ENCODE data around the gene OR2AT4. TPM values are rescaled to one million over a fixed set of nuclear protein-coding genes. Genes with fewer than 3 reads are reported as not detected.

Gene OR2AT4
- total RNA-seq, 1 donor from 2014 or later: not detected

DNA sequence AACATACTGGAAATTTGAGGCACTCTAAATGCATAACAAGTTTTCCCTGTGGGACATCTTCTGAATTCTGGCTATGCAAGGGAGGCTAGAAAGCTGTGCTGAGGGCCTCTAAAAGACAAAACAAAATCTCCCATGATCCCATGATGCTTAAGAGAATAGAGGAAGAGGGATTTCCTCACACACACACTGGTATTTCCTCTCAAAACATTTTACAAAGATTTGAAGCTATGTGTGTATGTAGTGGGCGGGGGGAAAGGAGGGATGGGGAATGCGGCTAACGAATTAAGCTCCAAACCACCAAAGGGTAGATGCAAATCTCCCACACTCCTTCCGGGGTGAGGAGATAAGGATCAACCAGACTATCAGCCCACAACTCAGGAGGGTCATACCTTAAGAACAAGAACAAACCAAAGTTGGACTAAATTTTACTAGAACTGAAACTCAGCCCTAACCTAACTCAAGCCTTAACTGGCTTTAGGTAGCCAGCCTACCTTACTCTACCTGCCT is 6.0 kb downstream of the OR2AT4 start:
- Mint-ChIP-seq H3K4me3 (ENCODE audit: low read depth) (no peak overlapping the region), H3K9me3 (ENCODE audit: low read depth) (peaks cover 22% of the 10 kb centered on the region)

DNA sequence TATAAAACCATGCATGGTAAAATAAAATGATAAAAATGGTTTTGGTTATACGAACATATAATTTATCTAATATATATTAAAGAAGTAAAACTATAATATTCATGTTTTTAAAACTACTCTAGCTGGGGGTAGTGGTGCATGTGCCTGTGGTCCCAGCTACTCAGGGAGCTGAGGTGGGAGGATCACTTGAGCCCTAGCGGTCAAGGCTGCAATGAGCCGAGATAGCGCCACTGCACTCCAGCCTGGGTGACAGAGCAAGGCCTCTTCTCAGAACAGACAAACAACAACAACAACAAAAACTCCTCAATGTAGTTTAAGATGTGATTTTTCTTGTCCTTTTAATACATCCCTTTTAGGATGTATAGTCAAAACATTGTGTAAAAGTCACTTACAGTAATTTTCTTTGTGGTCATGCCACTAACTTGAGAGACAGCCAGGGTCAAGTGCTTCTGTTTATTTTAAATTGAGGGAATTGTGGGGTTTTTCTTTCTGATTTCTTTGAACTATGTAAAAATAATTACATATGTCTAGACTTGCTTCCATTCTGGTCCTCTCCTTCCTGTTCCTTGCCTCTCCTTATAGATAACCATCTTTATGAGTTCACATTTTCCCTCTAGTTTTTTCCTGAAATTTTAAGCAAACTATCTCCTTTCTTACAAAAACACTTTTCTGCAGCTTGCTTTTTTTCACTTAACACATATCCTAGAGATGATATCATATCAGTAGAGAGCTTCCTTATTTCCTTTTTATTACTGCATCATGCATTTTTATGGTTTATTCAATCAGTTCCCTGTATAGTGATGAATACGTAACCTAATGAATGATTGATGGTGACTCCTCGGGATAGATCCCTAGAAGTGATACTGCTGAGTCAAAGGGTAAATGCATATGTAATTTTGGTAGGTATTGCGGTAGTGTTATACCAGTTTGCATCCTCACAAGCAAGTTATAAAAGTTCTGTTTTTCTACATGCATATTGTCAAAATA is 9.1 kb downstream of the OR2AT4 start:
- Mint-ChIP-seq H3K4me3 (ENCODE audit: low read depth) (no peak overlapping the region), H3K4me1 (ENCODE audit: low read depth) (no peaks in the 10 kb centered on the region), H3K27ac (no peak overlapping the region), H3K36me3 (ENCODE audit: insufficient read depth) (no peaks in the 10 kb centered on the region), H3K27me3 (peaks cover 5% of the 10 kb centered on the region), H3K9me3 (ENCODE audit: low read depth) (peaks cover 22% of the 10 kb centered on the region)
- TF ChIP-seq, protein P1, sequence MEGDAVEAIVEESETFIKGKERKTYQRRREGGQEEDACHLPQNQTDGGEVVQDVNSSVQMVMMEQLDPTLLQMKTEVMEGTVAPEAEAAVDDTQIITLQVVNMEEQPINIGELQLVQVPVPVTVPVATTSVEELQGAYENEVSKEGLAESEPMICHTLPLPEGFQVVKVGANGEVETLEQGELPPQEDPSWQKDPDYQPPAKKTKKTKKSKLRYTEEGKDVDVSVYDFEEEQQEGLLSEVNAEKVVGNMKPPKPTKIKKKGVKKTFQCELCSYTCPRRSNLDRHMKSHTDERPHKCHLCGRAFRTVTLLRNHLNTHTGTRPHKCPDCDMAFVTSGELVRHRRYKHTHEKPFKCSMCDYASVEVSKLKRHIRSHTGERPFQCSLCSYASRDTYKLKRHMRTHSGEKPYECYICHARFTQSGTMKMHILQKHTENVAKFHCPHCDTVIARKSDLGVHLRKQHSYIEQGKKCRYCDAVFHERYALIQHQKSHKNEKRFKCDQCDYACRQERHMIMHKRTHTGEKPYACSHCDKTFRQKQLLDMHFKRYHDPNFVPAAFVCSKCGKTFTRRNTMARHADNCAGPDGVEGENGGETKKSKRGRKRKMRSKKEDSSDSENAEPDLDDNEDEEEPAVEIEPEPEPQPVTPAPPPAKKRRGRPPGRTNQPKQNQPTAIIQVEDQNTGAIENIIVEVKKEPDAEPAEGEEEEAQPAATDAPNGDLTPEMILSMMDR (IDR thresholded peaks at IDR 0.05; ENCODE audit: unreplicated experiment): peak; percentile 23
- no peak for DNase-seq (ENCODE audit: low spot score, unreplicated experiment)

More for the DNA sequence above, 6.0 kb downstream of the OR2AT4 start:
- TF ChIP-seq, protein P1 (IDR thresholded peaks at IDR 0.05; ENCODE audit: unreplicated experiment): no peak
- H3K36me3 Mint-ChIP-seq (ENCODE audit: insufficient read depth): no peaks in the 10 kb centered on the region
- H3K4me1 Mint-ChIP-seq (ENCODE audit: low read depth): peaks cover 3% of the 10 kb centered on the region
- peaks cover 7% of the 10 kb centered on the region for H3K27me3 Mint-ChIP-seq
- no peak for DNase-seq (ENCODE audit: low spot score, unreplicated experiment)
- no peak overlapping the region for H3K27ac Mint-ChIP-seq

DNA sequence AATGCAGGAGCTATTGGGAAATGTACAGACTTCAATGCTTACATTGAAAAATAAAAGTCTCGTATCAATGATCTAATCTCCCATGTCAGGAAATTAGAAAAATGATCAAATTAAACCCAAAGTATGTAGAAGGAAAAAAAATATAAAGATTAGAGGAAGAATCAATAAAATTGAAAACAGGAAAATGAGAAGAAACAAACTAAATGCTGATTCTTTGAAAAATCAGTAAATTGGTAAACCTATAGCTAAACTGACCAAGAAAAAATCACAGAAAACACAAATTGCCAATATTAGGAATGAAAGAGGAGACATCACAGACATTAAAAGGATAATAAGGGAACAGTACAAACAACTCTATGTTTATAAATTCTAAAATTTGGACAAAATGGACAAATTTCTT is 11.8 kb downstream of the OR2AT4 start:
- Mint-ChIP-seq H3K36me3 (ENCODE audit: insufficient read depth) (no peaks in the 10 kb centered on the region), H3K9me3 (ENCODE audit: low read depth) (peaks cover 3% of the 10 kb centered on the region), H3K4me1 (ENCODE audit: low read depth) (peaks cover 2% of the 10 kb centered on the region), H3K27ac (no peak overlapping the region), H3K27me3 (peaks cover 5% of the 10 kb centered on the region), H3K4me3 (ENCODE audit: low read depth) (no peak overlapping the region)
- no peak for DNase-seq (ENCODE audit: low spot score, unreplicated experiment)
- TF ChIP-seq, protein P1 (IDR thresholded peaks at IDR 0.05; ENCODE audit: unreplicated experiment): no peak

DNA sequence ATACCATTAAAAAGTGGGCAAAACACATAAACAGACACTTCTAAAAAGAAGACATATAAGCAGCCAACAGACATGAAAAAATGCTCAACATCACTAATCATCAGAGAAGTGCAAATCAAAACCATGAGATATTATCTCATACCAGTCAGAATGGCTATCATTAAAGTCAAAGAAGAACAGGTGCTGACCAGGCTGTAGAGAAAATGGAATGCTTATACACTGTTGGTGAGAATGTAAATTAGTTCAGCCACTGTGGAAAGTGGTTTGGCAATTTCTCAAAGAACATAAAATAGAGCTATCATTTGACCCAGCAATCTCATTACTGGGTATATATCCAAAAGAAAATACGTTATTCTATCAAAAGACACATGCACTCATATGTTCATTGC is 13.5 kb downstream of the OR2AT4 start:
- Mint-ChIP-seq H3K4me1 (ENCODE audit: low read depth) (peaks cover 2% of the 10 kb centered on the region), H3K36me3 (ENCODE audit: insufficient read depth) (no peaks in the 10 kb centered on the region), H3K4me3 (ENCODE audit: low read depth) (no peak overlapping the region), H3K27ac (no peak overlapping the region), H3K9me3 (ENCODE audit: low read depth) (no peaks in the 10 kb centered on the region), H3K27me3 (peaks cover 9% of the 10 kb centered on the region)
- TF ChIP-seq, protein P1 (IDR thresholded peaks at IDR 0.05; ENCODE audit: unreplicated experiment): no peak
- no peak for DNase-seq (ENCODE audit: low spot score, unreplicated experiment)

DNA sequence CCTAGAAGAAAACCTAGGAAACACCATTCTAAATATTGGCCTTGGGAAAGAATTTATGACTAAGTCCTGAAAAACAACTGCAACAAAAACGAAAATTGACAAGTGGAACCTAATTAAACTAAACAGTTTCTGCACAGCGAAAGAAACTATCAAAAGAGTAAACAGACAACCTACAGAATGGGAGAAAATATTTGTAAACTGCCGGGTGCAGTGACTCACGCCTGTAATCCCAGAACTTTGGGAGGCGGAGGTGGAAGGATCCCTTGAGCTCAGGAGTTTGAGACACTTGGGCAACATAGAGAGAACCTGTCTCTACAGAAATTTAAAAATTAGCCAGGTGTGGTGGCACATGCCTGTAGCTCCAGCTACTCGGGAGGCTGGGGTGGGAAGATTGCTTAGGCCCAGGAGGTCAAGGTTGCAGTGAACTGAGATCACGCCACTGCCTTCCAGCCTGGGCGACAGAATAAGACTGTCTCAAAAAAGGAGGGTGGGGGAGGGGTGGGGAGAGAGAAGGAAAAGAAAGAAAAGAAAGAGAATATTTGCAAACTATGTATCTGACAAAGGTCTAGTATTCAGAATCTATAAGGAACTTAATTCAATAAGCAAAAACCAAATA is 14.0 kb downstream of the OR2AT4 start:
- H3K9me3 Mint-ChIP-seq (ENCODE audit: low read depth): no peaks in the 10 kb centered on the region
- TF ChIP-seq, protein P1 (IDR thresholded peaks at IDR 0.05; ENCODE audit: unreplicated experiment): no peak
- H3K36me3 Mint-ChIP-seq (ENCODE audit: insufficient read depth): no peaks in the 10 kb centered on the region
- peaks cover 2% of the 10 kb centered on the region for H3K4me1 Mint-ChIP-seq (ENCODE audit: low read depth)
- H3K27ac Mint-ChIP-seq: no peak overlapping the region
- peaks cover 9% of the 10 kb centered on the region for H3K27me3 Mint-ChIP-seq
- no peak for DNase-seq (ENCODE audit: low spot score, unreplicated experiment)
- H3K4me3 Mint-ChIP-seq (ENCODE audit: low read depth): no peak overlapping the region
